ENCODE measurements around the gene CNTNAP5.

CNTNAP5 gene

GRCh38 chr2:124424074-124424473 is 399.0 kb downstream of the CNTNAP5 start:
- H3K27ac ChIP-seq (ENCODE audit: low read depth, low read length, severe bottlenecking), result no peak overlapping the region
- H3K4me1 ChIP-seq (ENCODE audit: control insufficient read depth, insufficient read depth, low read length, poor library complexity, severe bottlenecking), result peaks cover 2% of the 10 kb centered on the region
- H3K9me3 ChIP-seq (ENCODE audit: control insufficient read depth, low read length), result no peaks in the 10 kb centered on the region
- WGBS, 2 experiments (ENCODE audit: insufficient coverage in 2 of 2), result 100% methylated on average over 1 of the region's 1 CpG
- H3K4me3 ChIP-seq (ENCODE audit: extremely low read depth, insufficient read depth, low read length, poor library complexity, severe bottlenecking), result no peak overlapping the region
- H3K36me3 ChIP-seq (ENCODE audit: control insufficient read depth, insufficient read depth, low read length), result no peaks in the 10 kb centered on the region

- H3K36me3 ChIP-seq (ENCODE audit: control insufficient read depth, insufficient read depth, low read length), result no peaks in the 10 kb centered on the region
- 90 to 100% methylated on average over 1 to 2 of the region's 2 CpGs for WGBS, 2 experiments (ENCODE audit: insufficient coverage in 2 of 2)
These were observed 401.0 kb downstream of the CNTNAP5 start for GRCh38 chr2:124426122-124426521.

GRCh38 chr2:124426625-124427024 is 401.5 kb downstream of the CNTNAP5 start:
- Histone ChIP-seq H3K27ac (ENCODE audit: low read depth, low read length, severe bottlenecking) (no peak overlapping the region), H3K9me3 (ENCODE audit: control insufficient read depth, low read length) (no peaks in the 10 kb centered on the region), H3K36me3 (ENCODE audit: control insufficient read depth, insufficient read depth, low read length) (no peaks in the 10 kb centered on the region), H3K4me1 (ENCODE audit: control insufficient read depth, insufficient read depth, low read length, poor library complexity, severe bottlenecking) (peaks cover 2% of the 10 kb centered on the region), H3K4me3 (ENCODE audit: extremely low read depth, insufficient read depth, low read length, poor library complexity, severe bottlenecking) (no peak overlapping the region)
- 67 to 85% methylated on average over 1 to 2 of the region's 2 CpGs for WGBS, 2 experiments (ENCODE audit: insufficient coverage in 2 of 2)

More at GRCh38 chr2:124426122-124426521, 401.0 kb downstream of the CNTNAP5 start:
- Histone ChIP-seq H3K9me3 (ENCODE audit: control insufficient read depth, low read length) (no peaks in the 10 kb centered on the region), H3K4me1 (ENCODE audit: control insufficient read depth, insufficient read depth, low read length, poor library complexity, severe bottlenecking) (peaks cover 2% of the 10 kb centered on the region), H3K4me3 (ENCODE audit: extremely low read depth, insufficient read depth, low read length, poor library complexity, severe bottlenecking) (no peak overlapping the region), H3K27ac (ENCODE audit: low read depth, low read length, severe bottlenecking) (no peak overlapping the region)

GRCh38 chr2:124437811-124438210 is 412.7 kb downstream of the CNTNAP5 start:
- Histone ChIP-seq H3K9me3 (ENCODE audit: control insufficient read depth, low read length) (no peaks in the 10 kb centered on the region), H3K36me3 (ENCODE audit: control insufficient read depth, insufficient read depth, low read length) (no peaks in the 10 kb centered on the region), H3K4me1 (ENCODE audit: control insufficient read depth, insufficient read depth, low read length, poor library complexity, severe bottlenecking) (no peaks in the 10 kb centered on the region), H3K4me3 (ENCODE audit: extremely low read depth, insufficient read depth, low read length, poor library complexity, severe bottlenecking) (no peak overlapping the region), H3K27ac (ENCODE audit: low read depth, low read length, severe bottlenecking) (no peak overlapping the region)
- WGBS, 2 experiments (ENCODE audit: insufficient coverage in 2 of 2), result no CpG with 5 or more reads among the region's 1 CpG

GRCh38 chr2:124450481-124450880 is 425.4 kb downstream of the CNTNAP5 start:
- no CpG with 5 or more reads among the region's 2 CpGs for WGBS, 2 experiments (ENCODE audit: insufficient coverage in 2 of 2)
- Histone ChIP-seq H3K4me1 (ENCODE audit: control insufficient read depth, insufficient read depth, low read length, poor library complexity, severe bottlenecking) (no peaks in the 10 kb centered on the region), H3K27ac (ENCODE audit: low read depth, low read length, severe bottlenecking) (no peak overlapping the region), H3K9me3 (ENCODE audit: control insufficient read depth, low read length) (no peaks in the 10 kb centered on the region), H3K4me3 (ENCODE audit: extremely low read depth, insufficient read depth, low read length, poor library complexity, severe bottlenecking) (no peak overlapping the region), H3K36me3 (ENCODE audit: control insufficient read depth, insufficient read depth, low read length) (no peaks in the 10 kb centered on the region)

GRCh38 chr2:124476291-124476690 is 451.2 kb downstream of the CNTNAP5 start:
- Histone ChIP-seq H3K27ac (ENCODE audit: low read depth, low read length, severe bottlenecking) (peak overlapping the region; percentile 67), H3K4me1 (ENCODE audit: control insufficient read depth, insufficient read depth, low read length, poor library complexity, severe bottlenecking) (peaks cover 6% of the 10 kb centered on the region), H3K4me3 (ENCODE audit: extremely low read depth, insufficient read depth, low read length, poor library complexity, severe bottlenecking) (no peak overlapping the region), H3K36me3 (ENCODE audit: control insufficient read depth, insufficient read depth, low read length) (no peaks in the 10 kb centered on the region), H3K9me3 (ENCODE audit: control insufficient read depth, low read length) (no peaks in the 10 kb centered on the region)
- WGBS, 2 experiments (ENCODE audit: insufficient coverage in 2 of 2), result 80 to 90% methylated on average over 1 to 2 of the region's 2 CpGs

GRCh38 chr2:124478761-124479160 is 453.7 kb downstream of the CNTNAP5 start:
- Histone ChIP-seq H3K36me3 (ENCODE audit: control insufficient read depth, insufficient read depth, low read length) (no peaks in the 10 kb centered on the region), H3K9me3 (ENCODE audit: control insufficient read depth, low read length) (no peaks in the 10 kb centered on the region), H3K27ac (ENCODE audit: low read depth, low read length, severe bottlenecking) (no peak overlapping the region), H3K4me3 (ENCODE audit: extremely low read depth, insufficient read depth, low read length, poor library complexity, severe bottlenecking) (no peak overlapping the region), H3K4me1 (ENCODE audit: control insufficient read depth, insufficient read depth, low read length, poor library complexity, severe bottlenecking) (peaks cover 16% of the 10 kb centered on the region)
- 94 to 97% methylated on average over 3 to 4 of the region's 6 CpGs for WGBS, 2 experiments (ENCODE audit: insufficient coverage in 2 of 2)

- H3K9me3 ChIP-seq (ENCODE audit: control insufficient read depth, low read length), result no peaks in the 10 kb centered on the region
- peaks cover 16% of the 10 kb centered on the region for H3K4me1 ChIP-seq (ENCODE audit: control insufficient read depth, insufficient read depth, low read length, poor library complexity, severe bottlenecking)
- no peak overlapping the region for H3K4me3 ChIP-seq (ENCODE audit: extremely low read depth, insufficient read depth, low read length, poor library complexity, severe bottlenecking)
- no peaks in the 10 kb centered on the region for H3K36me3 ChIP-seq (ENCODE audit: control insufficient read depth, insufficient read depth, low read length)
- no peak overlapping the region for H3K27ac ChIP-seq (ENCODE audit: low read depth, low read length, severe bottlenecking)
- WGBS, 2 experiments (ENCODE audit: insufficient coverage in 2 of 2), result 89% methylated on average over 3 of the region's 4 CpGs; no CpG with 5 or more reads in 1 of the 2 experiments
These were observed 455.9 kb downstream of the CNTNAP5 start for GRCh38 chr2:124480958-124481357.

GRCh38 chr2:124482044-124482443 is 457.0 kb downstream of the CNTNAP5 start:
- H3K4me3 ChIP-seq (ENCODE audit: extremely low read depth, insufficient read depth, low read length, poor library complexity, severe bottlenecking), result no peak overlapping the region
- H3K4me1 ChIP-seq (ENCODE audit: control insufficient read depth, insufficient read depth, low read length, poor library complexity, severe bottlenecking), result peaks cover 11% of the 10 kb centered on the region
- H3K36me3 ChIP-seq (ENCODE audit: control insufficient read depth, insufficient read depth, low read length), result no peaks in the 10 kb centered on the region
- no peak overlapping the region for H3K27ac ChIP-seq (ENCODE audit: low read depth, low read length, severe bottlenecking)
- 88 to 93% methylated on average over 6 to 7 of the region's 8 CpGs for WGBS, 2 experiments (ENCODE audit: insufficient coverage in 2 of 2)
- H3K9me3 ChIP-seq (ENCODE audit: control insufficient read depth, low read length), result no peaks in the 10 kb centered on the region

GRCh38 chr2:124482551-124482950 is 457.5 kb downstream of the CNTNAP5 start:
- Histone ChIP-seq H3K27ac (ENCODE audit: low read depth, low read length, severe bottlenecking) (no peak overlapping the region), H3K4me3 (ENCODE audit: extremely low read depth, insufficient read depth, low read length, poor library complexity, severe bottlenecking) (no peak overlapping the region), H3K36me3 (ENCODE audit: control insufficient read depth, insufficient read depth, low read length) (no peaks in the 10 kb centered on the region), H3K9me3 (ENCODE audit: control insufficient read depth, low read length) (no peaks in the 10 kb centered on the region), H3K4me1 (ENCODE audit: control insufficient read depth, insufficient read depth, low read length, poor library complexity, severe bottlenecking) (peaks cover 11% of the 10 kb centered on the region)
- WGBS, 2 experiments (ENCODE audit: insufficient coverage in 2 of 2), result 74 to 80% methylated on average over 1 to 3 of the region's 6 CpGs

- Histone ChIP-seq H3K4me1 (ENCODE audit: control insufficient read depth, insufficient read depth, low read length, poor library complexity, severe bottlenecking) (peaks cover 11% of the 10 kb centered on the region), H3K27ac (ENCODE audit: low read depth, low read length, severe bottlenecking) (no peak overlapping the region), H3K9me3 (ENCODE audit: control insufficient read depth, low read length) (no peaks in the 10 kb centered on the region), H3K36me3 (ENCODE audit: control insufficient read depth, insufficient read depth, low read length) (no peaks in the 10 kb centered on the region), H3K4me3 (ENCODE audit: extremely low read depth, insufficient read depth, low read length, poor library complexity, severe bottlenecking) (no peak overlapping the region)
- 95 to 96% methylated on average over 5 of the region's 5 CpGs for WGBS, 2 experiments (ENCODE audit: insufficient coverage in 2 of 2)
These were observed 460.6 kb downstream of the CNTNAP5 start for GRCh38 chr2:124485659-124486058.
